GM23248 (cell line): ENCODE results near the gene WFDC8.

Source experiments
- EZH2 ChIP-seq: fragments of 200-600 bp; sonication (generic); IDR thresholded peaks from 2 replicates; pipeline ENCODE4 v1.6.1; 2018; ENCODE audit warnings: antibody characterized with exemption, mild to moderate bottlenecking; ENCODE audit not compliant: insufficient read depth, poor library complexity, severe bottlenecking
- EZH2phosphoT487 ChIP-seq: fragments of 200-600 bp; sonication (generic); IDR thresholded peaks from 2 replicates; pipeline ENCODE4 v1.6.1; 2018; ENCODE audit warnings: antibody characterized with exemption, moderate library complexity, mild to moderate bottlenecking, low read depth; ENCODE audit not compliant: insufficient read depth

DNA sequence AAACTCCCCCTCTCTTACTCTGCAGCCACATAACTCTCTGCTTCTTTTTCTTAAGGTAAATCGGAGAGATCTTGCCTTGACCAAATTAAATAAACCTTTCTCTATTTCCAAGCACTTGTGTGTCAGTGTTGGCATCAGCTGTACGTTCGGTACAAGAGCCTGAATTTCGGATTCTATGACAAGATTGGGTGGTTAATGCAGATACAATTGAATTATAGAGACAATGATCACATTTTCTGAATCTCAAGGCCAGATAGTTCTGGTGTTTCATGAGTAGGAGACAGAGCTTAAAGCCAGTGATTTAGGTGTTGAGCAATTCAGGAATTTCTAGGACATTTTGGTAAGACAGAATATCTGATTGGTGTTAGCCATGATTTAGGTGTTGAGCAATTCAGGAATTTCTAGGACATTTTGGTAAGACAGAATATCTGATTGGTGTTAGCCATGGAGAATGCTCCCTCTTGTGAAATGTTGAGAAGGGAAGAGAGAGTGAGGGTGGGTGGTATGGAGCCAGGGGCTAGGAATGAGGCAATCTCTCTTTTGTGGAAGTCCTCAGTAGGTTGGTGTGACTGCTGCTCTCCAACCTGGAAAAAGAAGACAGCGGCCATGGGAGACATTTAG lies 68.7 kb downstream of the WFDC8 start:
- TF ChIP-seq EZH2phosphoT487 (no peak), EZH2 (no peak)
